ENCODE results near the gene WRAP73.

WRAP73 gene

DNA sequence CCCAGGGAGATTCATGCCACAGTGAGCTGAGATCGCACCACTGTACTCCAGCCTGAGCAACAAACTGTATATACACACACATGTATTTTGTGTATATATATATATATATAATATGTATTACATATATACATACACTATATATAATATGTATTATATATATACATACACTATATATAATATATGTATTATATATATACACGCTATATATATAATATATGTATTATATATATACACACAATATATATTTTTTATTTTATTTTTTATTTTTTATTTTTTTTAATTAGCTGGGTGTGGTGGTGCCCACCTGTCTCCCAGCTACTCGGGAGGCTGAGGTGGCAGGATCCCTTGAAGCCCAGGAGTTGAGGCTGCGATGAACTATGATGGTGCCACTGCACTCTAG is 11.7 kb upstream of the WRAP73 start:
- Histone ChIP-seq H3K4me3 (ENCODE audit: low read length) (no peak overlapping the region), H3K56ac (ENCODE audit: low read length) (no peak overlapping the region), H2BK5ac (ENCODE audit: low read length) (no peak overlapping the region), H3K27me3 (ENCODE audit: insufficient read depth, low read length, poor library complexity) (no peaks in the 10 kb centered on the region), H3K18ac (ENCODE audit: low read length) (no peak overlapping the region), H3K79me1 (ENCODE audit: low read length) (no peaks in the 10 kb centered on the region), H2BK120ac (ENCODE audit: low read depth, low read length) (no peak overlapping the region), H3K4me1 (ENCODE audit: control insufficient read depth, low read depth, low read length) (no peaks in the 10 kb centered on the region), H2BK15ac (replicated peaks; ENCODE audit: low read depth) (no peak overlapping the region), H3K23ac (ENCODE audit: low read length) (no peak overlapping the region), H4K5ac (ENCODE audit: low read length) (no peak overlapping the region), H4K8ac (ENCODE audit: low read depth, low read length) (no peak overlapping the region), H3K4me2 (ENCODE audit: low read length) (no peak overlapping the region), H2AK5ac (ENCODE audit: low read length) (no peak overlapping the region), H3K27ac (ENCODE audit: low read depth, low read length) (no peak overlapping the region), H3K79me2 (ENCODE audit: control insufficient read depth, insufficient read depth, low read length) (no peaks in the 10 kb centered on the region), H3K4ac (ENCODE audit: low read depth, low read length) (no peak overlapping the region), H3K36me3 (ENCODE audit: control insufficient read depth, insufficient read depth, low read length) (no peaks in the 10 kb centered on the region), H3K9ac (ENCODE audit: low read length) (no peak overlapping the region)
- WGBS (ENCODE audit: extremely low coverage, insufficient coverage, low lambda C conversion rate) = no CpG with 5 or more reads among the region's 4 CpGs
- DNase-seq = no peak

DNA sequence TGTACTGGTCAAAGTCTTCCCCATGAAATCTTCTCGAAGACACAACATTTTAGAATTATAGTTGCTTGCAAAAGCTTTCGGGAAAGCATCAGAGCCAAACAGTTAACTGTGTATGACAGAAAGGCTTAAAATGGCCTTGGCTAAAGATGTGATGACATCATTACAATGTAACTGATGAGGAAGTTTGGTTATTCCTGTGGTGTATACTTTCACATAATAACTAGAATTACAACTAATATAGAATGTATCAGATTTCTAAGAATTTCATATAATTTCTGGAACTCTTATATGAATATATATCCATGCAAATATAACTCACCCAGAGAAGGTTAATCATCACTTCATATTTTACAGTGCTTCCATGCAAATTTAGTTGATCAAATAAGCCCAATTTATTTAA is 10.8 kb upstream of the WRAP73 start:
- H3K4ac ChIP-seq (ENCODE audit: low read depth, low read length) = no peak overlapping the region
- H3K79me2 ChIP-seq (ENCODE audit: control insufficient read depth, insufficient read depth, low read length) = no peaks in the 10 kb centered on the region
- no peak overlapping the region for H3K4me3 ChIP-seq (ENCODE audit: low read length)
- DNase-seq = no peak
- no CpG with 5 or more reads among the region's 2 CpGs for WGBS (ENCODE audit: extremely low coverage, insufficient coverage, low lambda C conversion rate)
- no peak overlapping the region for H3K4me2 ChIP-seq (ENCODE audit: low read length)
- H3K23ac ChIP-seq (ENCODE audit: low read length) = no peak overlapping the region
- no peaks in the 10 kb centered on the region for H3K79me1 ChIP-seq (ENCODE audit: low read length)
- H4K5ac ChIP-seq (ENCODE audit: low read length) = no peak overlapping the region
- H2AK5ac ChIP-seq (ENCODE audit: low read length) = no peak overlapping the region
- no peak overlapping the region for H3K27ac ChIP-seq (ENCODE audit: low read depth, low read length)
- no peak overlapping the region for H2BK5ac ChIP-seq (ENCODE audit: low read length)
- no peak overlapping the region for H2BK120ac ChIP-seq (ENCODE audit: low read depth, low read length)
- H3K36me3 ChIP-seq (ENCODE audit: control insufficient read depth, insufficient read depth, low read length) = no peaks in the 10 kb centered on the region
- H3K56ac ChIP-seq (ENCODE audit: low read length) = no peak overlapping the region
- H3K27me3 ChIP-seq (ENCODE audit: insufficient read depth, low read length, poor library complexity) = peaks cover under 1% of the 10 kb centered on the region
- H3K4me1 ChIP-seq (ENCODE audit: control insufficient read depth, low read depth, low read length) = no peaks in the 10 kb centered on the region
- H3K18ac ChIP-seq (ENCODE audit: low read length) = no peak overlapping the region
- H3K9ac ChIP-seq (ENCODE audit: low read length) = no peak overlapping the region
- no peak overlapping the region for H4K8ac ChIP-seq (ENCODE audit: low read depth, low read length)
- H2BK15ac ChIP-seq (replicated peaks; ENCODE audit: low read depth) = no peak overlapping the region

DNA sequence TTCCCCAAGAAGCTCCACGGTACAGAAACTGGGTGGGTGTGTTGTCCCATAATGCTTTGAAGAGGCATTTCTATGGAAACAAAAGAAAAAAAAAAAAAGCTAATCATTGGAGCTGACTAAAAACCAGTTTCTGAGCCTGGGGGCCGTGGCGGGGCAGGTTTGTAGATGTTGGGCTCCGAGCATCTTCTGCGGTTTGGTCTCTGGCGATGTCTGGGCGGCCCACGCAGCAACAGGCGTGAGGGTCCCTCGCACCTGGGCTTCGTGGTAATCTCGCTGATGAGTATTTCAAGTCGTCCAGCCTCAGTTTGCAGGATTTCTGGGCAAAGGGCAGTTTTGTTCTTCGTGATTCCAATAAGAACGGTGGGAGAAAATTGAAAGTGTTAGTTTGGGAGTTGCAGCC is 9.2 kb upstream of the WRAP73 start:
- no peak overlapping the region for H2BK5ac ChIP-seq (ENCODE audit: low read length)
- H2AK5ac ChIP-seq (ENCODE audit: low read length) = no peak overlapping the region
- H3K27me3 ChIP-seq (ENCODE audit: insufficient read depth, low read length, poor library complexity) = peaks cover 12% of the 10 kb centered on the region
- H3K56ac ChIP-seq (ENCODE audit: low read length) = no peak overlapping the region
- H3K4me3 ChIP-seq (ENCODE audit: low read length) = no peak overlapping the region
- H3K9ac ChIP-seq (ENCODE audit: low read length) = no peak overlapping the region
- no peak overlapping the region for H3K27ac ChIP-seq (ENCODE audit: low read depth, low read length)
- no peak overlapping the region for H3K4ac ChIP-seq (ENCODE audit: low read depth, low read length)
- H3K18ac ChIP-seq (ENCODE audit: low read length) = no peak overlapping the region
- no peaks in the 10 kb centered on the region for H3K79me2 ChIP-seq (ENCODE audit: control insufficient read depth, insufficient read depth, low read length)
- no peak overlapping the region for H3K4me2 ChIP-seq (ENCODE audit: low read length)
- no peak overlapping the region for H2BK15ac ChIP-seq (replicated peaks; ENCODE audit: low read depth)
- H4K8ac ChIP-seq (ENCODE audit: low read depth, low read length) = no peak overlapping the region
- no peaks in the 10 kb centered on the region for H3K36me3 ChIP-seq (ENCODE audit: control insufficient read depth, insufficient read depth, low read length)
- H3K23ac ChIP-seq (ENCODE audit: low read length) = no peak overlapping the region
- H2BK120ac ChIP-seq (ENCODE audit: low read depth, low read length) = no peak overlapping the region
- H3K4me1 ChIP-seq (ENCODE audit: control insufficient read depth, low read depth, low read length) = no peaks in the 10 kb centered on the region
- no CpG with 5 or more reads among the region's 15 CpGs for WGBS (ENCODE audit: extremely low coverage, insufficient coverage, low lambda C conversion rate)
- H4K5ac ChIP-seq (ENCODE audit: low read length) = no peak overlapping the region
- H3K79me1 ChIP-seq (ENCODE audit: low read length) = no peaks in the 10 kb centered on the region
- DNase-seq = no peak

DNA sequence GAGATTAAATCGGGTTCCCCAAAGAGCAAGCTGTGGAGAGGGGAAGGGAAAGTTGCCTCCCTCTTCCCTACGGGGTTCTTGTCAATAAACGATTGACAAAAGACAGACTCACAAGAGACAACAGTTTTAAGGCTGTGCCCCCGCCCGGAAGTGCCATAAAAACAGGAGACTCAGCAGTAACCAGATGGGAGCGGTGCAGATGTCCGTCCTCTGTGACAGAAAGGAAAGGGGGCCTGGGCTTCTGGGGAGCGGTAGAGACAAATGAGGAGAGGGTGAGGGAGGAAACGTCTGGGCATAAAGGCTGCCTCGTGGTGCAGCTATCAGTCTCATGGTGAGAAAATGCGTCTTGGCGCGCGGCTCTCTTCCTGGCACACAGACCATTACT is 8.3 kb upstream of the WRAP73 start:
- no peaks in the 10 kb centered on the region for H3K36me3 ChIP-seq (ENCODE audit: control insufficient read depth, insufficient read depth, low read length)
- H3K9ac ChIP-seq (ENCODE audit: low read length) = no peak overlapping the region

DNA sequence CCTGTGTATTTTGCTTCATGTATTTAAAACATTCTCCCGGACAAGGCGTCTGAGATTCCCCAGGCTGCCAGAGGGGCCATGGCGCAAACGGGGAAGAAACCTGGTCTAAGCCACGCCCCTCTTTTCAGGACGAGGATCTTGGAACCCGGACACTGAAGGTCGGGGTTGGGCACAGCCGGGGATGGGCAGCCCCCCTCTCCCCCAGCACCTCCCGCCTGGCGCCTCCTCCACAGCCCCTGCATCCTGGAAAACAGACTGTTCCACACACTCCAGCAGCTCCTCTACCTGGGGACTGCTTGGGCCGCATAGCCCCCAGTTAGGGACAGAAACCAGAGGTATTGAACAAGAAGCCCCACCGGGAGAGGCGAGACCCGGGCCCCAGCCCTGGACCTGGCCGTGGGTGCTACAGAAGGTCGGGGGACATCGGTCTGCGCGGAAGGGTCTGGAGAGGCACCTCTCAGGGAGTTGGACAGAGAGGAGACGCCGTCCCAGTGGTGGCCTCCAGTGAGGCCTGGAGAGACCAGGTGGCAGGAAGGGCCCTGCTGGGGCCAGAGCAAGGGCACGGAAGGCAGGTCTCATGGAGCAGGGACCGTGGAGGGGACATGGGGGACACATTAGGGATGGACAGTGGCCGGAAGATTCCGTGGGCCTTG is 7.8 kb upstream of the WRAP73 start:
- no peaks in the 10 kb centered on the region for H3K4me1 ChIP-seq (ENCODE audit: control insufficient read depth, low read depth, low read length)
- no peak overlapping the region for H2BK120ac ChIP-seq (ENCODE audit: low read depth, low read length)
- no peak overlapping the region for H3K9ac ChIP-seq (ENCODE audit: low read length)
- no peaks in the 10 kb centered on the region for H3K36me3 ChIP-seq (ENCODE audit: control insufficient read depth, insufficient read depth, low read length)
- H3K18ac ChIP-seq (ENCODE audit: low read length) = no peak overlapping the region
- no CpG with 5 or more reads among the region's 26 CpGs for WGBS (ENCODE audit: extremely low coverage, insufficient coverage, low lambda C conversion rate)
- H3K4me3 ChIP-seq (ENCODE audit: low read length) = no peak overlapping the region
- no peak overlapping the region for H4K5ac ChIP-seq (ENCODE audit: low read length)
- no peaks in the 10 kb centered on the region for H3K79me1 ChIP-seq (ENCODE audit: low read length)
- no peak for DNase-seq
- H3K4me2 ChIP-seq (ENCODE audit: low read length) = no peak overlapping the region
- H4K8ac ChIP-seq (ENCODE audit: low read depth, low read length) = no peak overlapping the region
- H2BK5ac ChIP-seq (ENCODE audit: low read length) = no peak overlapping the region
- H3K79me2 ChIP-seq (ENCODE audit: control insufficient read depth, insufficient read depth, low read length) = no peaks in the 10 kb centered on the region
- no peak overlapping the region for H2BK15ac ChIP-seq (replicated peaks; ENCODE audit: low read depth)
- H3K23ac ChIP-seq (ENCODE audit: low read length) = no peak overlapping the region
- H3K56ac ChIP-seq (ENCODE audit: low read length) = no peak overlapping the region
- H2AK5ac ChIP-seq (ENCODE audit: low read length) = no peak overlapping the region
- no peak overlapping the region for H3K27ac ChIP-seq (ENCODE audit: low read depth, low read length)
- H3K4ac ChIP-seq (ENCODE audit: low read depth, low read length) = no peak overlapping the region
- peaks cover 25% of the 10 kb centered on the region for H3K27me3 ChIP-seq (ENCODE audit: insufficient read depth, low read length, poor library complexity)

More for the DNA sequence above, 8.3 kb upstream of the WRAP73 start:
- Histone ChIP-seq H3K18ac (ENCODE audit: low read length) (no peak overlapping the region), H2BK15ac (replicated peaks; ENCODE audit: low read depth) (no peak overlapping the region), H3K56ac (ENCODE audit: low read length) (no peak overlapping the region), H3K23ac (ENCODE audit: low read length) (no peak overlapping the region), H3K4me2 (ENCODE audit: low read length) (no peak overlapping the region), H3K4me1 (ENCODE audit: control insufficient read depth, low read depth, low read length) (no peaks in the 10 kb centered on the region), H4K8ac (ENCODE audit: low read depth, low read length) (no peak overlapping the region), H2BK5ac (ENCODE audit: low read length) (no peak overlapping the region), H3K27me3 (ENCODE audit: insufficient read depth, low read length, poor library complexity) (peaks cover 20% of the 10 kb centered on the region), H3K79me2 (ENCODE audit: control insufficient read depth, insufficient read depth, low read length) (no peaks in the 10 kb centered on the region), H4K5ac (ENCODE audit: low read length) (no peak overlapping the region), H3K27ac (ENCODE audit: low read depth, low read length) (no peak overlapping the region), H3K4ac (ENCODE audit: low read depth, low read length) (no peak overlapping the region), H2BK120ac (ENCODE audit: low read depth, low read length) (no peak overlapping the region), H3K79me1 (ENCODE audit: low read length) (no peaks in the 10 kb centered on the region), H2AK5ac (ENCODE audit: low read length) (no peak overlapping the region), H3K4me3 (ENCODE audit: low read length) (no peak overlapping the region)
- no CpG with 5 or more reads among the region's 14 CpGs for WGBS (ENCODE audit: extremely low coverage, insufficient coverage, low lambda C conversion rate)
- no peak for DNase-seq

DNA sequence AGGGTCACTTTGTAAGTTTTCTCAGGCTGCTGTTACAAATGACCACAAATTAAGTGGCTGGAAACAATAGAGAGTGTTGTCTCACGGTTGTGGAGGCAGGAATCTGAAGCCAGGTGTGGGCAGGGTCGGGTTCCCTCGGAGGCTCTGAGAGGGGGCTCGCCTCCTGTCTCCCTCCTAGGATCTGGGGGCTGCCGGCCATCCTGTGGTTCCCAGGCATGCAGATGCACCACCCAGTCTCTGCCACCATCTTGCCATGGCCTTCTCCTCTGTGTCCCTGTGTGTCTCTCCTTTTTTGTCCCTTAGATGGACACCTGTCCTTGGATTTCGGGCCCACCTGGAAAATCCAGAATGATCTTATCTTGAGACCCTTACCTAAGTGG is 7.2 kb upstream of the WRAP73 start:
- Histone ChIP-seq H3K9ac (ENCODE audit: low read length) (no peak overlapping the region), H3K4me1 (ENCODE audit: control insufficient read depth, low read depth, low read length) (no peaks in the 10 kb centered on the region), H3K56ac (ENCODE audit: low read length) (no peak overlapping the region), H2BK120ac (ENCODE audit: low read depth, low read length) (no peak overlapping the region), H3K23ac (ENCODE audit: low read length) (no peak overlapping the region), H3K4me2 (ENCODE audit: low read length) (no peak overlapping the region), H3K4ac (ENCODE audit: low read depth, low read length) (no peak overlapping the region), H3K36me3 (ENCODE audit: control insufficient read depth, insufficient read depth, low read length) (no peaks in the 10 kb centered on the region), H3K27me3 (ENCODE audit: insufficient read depth, low read length, poor library complexity) (peaks cover 31% of the 10 kb centered on the region), H3K18ac (ENCODE audit: low read length) (no peak overlapping the region), H3K79me1 (ENCODE audit: low read length) (no peaks in the 10 kb centered on the region), H4K8ac (ENCODE audit: low read depth, low read length) (no peak overlapping the region), H4K5ac (ENCODE audit: low read length) (no peak overlapping the region), H2BK5ac (ENCODE audit: low read length) (no peak overlapping the region), H2AK5ac (ENCODE audit: low read length) (no peak overlapping the region), H3K27ac (ENCODE audit: low read depth, low read length) (no peak overlapping the region), H2BK15ac (replicated peaks; ENCODE audit: low read depth) (no peak overlapping the region), H3K4me3 (ENCODE audit: low read length) (no peak overlapping the region), H3K79me2 (ENCODE audit: control insufficient read depth, insufficient read depth, low read length) (no peaks in the 10 kb centered on the region)
- no peak for DNase-seq
- WGBS (ENCODE audit: extremely low coverage, insufficient coverage, low lambda C conversion rate) = no CpG with 5 or more reads among the region's 6 CpGs

Data from mesendoderm (in vitro differentiated cells).